DMS79 treated with DMSO at 0.1 percent for 48 hours (cell line): ENCODE measurements around the gene SPATA9.
"Not testable (repeated sequence)": the region's sequence is repeated elsewhere in the genome, so short reads cannot be mapped to it uniquely, and the experiment has no call there.

Experiments
- DNase-seq: peaks from one replicate; lab custom pipeline; 2025; lab: John Stamatoyannopoulos, UW

SPATA9 gene

DNA sequence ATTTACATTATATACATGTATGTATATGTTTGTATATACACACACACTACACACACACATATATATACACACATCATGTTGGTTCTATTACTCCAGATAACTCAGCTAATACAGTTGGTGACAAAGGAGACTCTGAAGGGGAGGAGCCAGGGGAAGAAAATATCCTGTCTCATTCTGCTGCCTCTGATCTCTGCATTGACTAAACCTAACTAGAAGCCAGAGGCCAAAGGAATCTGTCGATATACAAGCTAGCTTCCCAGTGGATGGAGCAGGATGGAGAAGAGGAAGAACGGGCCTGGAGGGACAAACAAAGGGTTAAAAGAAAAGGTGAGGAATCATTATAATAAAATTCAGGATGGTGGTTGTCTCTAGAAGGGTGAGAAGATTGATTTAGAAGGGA, 34.6 kb upstream of the SPATA9 start:
- DNase-seq = no peak

- no peak for DNase-seq
These were observed 33.1 kb upstream of the SPATA9 start for GRCh38 chr5:95715799-95716461.

GRCh38 chr5:95713960-95714710, 31.3 kb upstream of the SPATA9 start:
- DNase-seq = no peak

DNA sequence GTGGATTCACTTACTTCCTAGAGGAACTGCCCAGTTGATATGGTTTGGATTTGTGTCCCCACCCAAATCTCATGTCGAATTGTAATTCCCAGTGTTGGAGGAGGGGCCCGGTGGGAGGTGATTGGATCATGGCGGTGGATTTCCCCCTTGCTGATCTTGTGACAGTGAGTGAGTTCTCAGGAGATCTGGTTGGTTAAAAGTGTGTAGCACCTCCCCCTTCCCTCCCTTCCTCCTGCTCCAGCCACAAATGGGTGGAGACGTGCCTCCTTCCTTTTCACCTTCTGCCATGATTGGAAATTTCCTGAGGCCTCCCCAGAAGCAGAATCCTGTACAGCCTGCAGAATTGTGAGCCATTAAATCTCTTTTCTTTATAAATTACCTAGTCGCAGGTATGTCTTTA, 30.5 kb upstream of the SPATA9 start:
- not testable (repeated sequence) for DNase-seq

DNA sequence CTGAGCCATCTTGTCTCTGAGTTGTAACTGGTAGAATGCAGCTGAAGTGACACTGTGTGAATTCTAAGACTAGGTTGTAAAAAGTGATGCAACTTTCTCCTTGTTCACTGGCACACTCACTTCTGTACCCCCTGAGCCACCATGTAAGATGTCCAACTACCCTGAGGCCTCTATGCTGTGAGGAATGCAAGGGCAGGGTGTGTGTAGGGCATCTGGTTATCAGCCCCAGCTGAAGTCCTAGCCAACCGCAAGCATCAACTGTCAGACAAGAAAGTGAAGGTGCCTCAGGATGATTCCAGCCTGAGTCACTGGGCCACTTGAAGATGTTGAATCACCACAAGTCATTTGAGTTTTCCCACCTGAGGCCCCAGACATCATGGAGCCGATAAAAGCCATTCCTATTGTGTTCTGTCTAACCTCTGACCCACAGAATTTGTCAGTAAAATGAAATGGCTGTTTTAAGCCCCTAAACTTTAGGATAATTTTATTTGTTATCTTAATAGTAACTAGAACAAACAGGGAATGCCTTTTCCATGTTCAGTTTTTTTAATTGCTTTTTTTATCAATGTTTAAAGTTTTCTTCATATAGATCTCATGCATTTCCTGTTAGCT, 29.7 kb upstream of the SPATA9 start:
- DNase-seq = peak; percentile 64

DNA sequence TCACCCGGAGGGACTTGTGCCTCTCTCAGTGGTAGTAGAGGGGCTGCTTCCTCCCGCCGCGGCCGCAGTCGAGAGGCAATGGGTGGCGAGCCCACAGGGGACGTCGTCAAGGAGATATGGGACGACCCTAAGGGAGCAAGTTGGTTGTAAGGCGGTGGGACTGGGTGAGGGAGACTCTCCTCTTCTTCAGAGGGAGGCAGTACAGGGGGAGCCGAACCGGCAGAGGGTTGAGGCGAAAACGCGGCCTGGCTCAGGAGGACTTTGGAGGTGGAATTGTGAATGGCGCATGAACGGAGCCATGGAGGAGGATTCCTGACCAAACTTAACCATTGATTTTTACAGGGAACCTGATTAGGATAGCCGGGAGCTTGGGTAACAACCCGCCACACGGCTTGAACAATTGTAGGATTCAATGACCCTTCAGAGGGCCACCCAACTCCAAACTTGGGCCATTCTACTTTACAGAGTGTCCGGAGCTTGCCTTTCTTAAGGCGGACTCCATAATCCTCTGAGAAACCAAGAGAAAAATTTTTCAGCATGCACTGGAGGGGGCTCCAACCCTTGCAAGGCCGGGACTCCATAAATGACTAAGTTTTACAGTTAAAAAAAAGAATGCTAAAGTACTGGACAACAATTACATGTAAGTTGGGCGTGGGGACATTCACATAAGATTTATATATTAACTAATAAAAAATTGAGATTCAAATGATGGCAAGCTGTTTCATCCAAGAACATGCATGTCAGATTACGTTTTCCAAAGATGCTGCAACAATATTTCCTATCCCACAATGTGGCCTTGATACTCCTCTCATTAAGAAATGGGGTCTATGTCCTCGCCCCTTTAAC, 28.9 kb upstream of the SPATA9 start:
- peak; percentile 73 for DNase-seq

- peak; percentile 93 for DNase-seq
These were observed 28.1 kb upstream of the SPATA9 start for GRCh38 chr5:95710651-95711500.

DNA sequence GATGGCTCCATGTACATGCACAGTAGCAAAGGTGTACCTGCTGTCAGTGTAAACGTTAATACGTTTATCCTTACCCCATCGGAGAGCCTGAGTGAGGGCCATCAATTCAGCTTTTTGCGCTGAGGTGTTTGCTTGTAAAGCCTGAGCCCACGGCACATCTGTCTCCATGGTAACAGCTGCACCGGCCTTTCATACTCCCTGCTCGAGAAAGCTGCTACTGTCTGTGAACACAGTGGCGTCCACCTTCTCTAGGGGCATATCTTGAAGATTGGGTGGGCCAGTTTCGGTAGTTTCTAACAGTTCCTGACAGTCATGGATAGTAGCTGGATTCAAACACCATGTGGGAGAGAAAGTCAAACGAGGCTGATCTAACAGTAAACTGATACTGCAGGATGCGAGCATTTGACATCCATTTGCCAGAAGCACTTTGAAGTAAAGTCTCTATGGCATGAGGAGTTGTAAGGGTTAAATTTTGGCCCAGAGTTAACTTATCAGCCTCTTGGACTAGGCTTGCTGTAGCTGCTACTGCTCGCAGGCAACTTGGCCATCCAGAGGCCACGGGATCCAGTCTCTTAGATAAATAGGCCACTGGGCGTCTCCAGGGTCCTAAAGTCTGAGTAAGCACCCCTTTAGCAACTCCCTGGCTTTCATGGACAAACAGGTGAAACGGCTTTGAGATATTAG, 27.3 kb upstream of the SPATA9 start:
- peak; percentile 59 for DNase-seq

- no peak for DNase-seq
These were observed 26.1 kb upstream of the SPATA9 start for GRCh38 chr5:95708876-95709275.

GRCh38 chr5:95707534-95708188, 24.9 kb upstream of the SPATA9 start:
- DNase-seq = not testable (repeated sequence)

GRCh38 chr5:95707055-95707454, 24.3 kb upstream of the SPATA9 start:
- DNase-seq = no peak

GRCh38 chr5:95706196-95706595, 23.4 kb upstream of the SPATA9 start:
- not testable (repeated sequence) for DNase-seq

GRCh38 chr5:95704150-95704549, 21.4 kb upstream of the SPATA9 start:
- DNase-seq = no peak

GRCh38 chr5:95701074-95701473, 18.3 kb upstream of the SPATA9 start:
- no peak for DNase-seq

- no peak for DNase-seq
These were observed 16.5 kb upstream of the SPATA9 start for GRCh38 chr5:95699337-95699736.

- DNase-seq = peak; percentile 29
These were observed 15.2 kb upstream of the SPATA9 start for GRCh38 chr5:95697781-95698681.

DNA sequence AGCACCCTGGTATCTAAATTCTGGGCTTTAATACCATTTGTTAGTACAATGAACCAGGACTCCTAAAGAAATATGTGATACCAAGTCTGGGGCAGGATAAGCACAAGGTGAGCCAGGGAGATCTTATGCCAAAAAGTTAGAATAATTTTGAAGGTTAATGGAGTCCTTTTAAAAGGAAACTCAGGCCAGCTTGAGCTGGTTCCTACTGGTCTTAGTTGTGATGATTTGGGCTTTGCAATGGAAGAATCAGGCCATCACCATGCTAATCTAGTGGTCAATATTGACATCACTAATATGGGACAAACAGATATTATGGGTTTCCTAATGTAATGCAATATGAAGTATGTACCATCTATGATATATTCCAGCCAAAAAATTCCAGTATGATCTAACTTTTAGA, 7.5 kb upstream of the SPATA9 start:
- no peak for DNase-seq

GRCh38 chr5:95689680-95690079, 6.9 kb upstream of the SPATA9 start:
- DNase-seq = no peak

DNA sequence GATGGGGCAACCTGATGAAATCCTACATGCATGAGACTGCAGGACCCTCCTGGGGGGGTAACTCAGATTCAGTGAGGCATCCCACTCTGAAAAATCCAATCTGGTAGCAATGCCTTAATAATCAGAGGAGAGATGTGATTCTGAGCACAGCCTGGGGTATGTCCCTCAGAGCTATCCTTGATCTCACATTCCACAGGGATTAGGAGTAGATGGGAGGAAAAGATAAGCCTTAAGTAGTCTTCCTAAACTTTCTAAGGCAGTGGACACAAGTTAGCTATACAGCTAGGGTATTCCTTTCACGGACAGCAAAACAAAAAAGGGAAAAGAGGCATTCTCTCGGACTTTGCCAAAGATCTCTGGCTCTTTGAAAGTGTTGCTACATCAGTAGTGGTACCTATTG, 3.9 kb upstream of the SPATA9 start:
- DNase-seq = no peak
